Activated CD4-positive, CD25-positive, alpha-beta regulatory T cell treated with anti-CD3 and anti-CD28 coated beads, Interleukin-2, amount 50 U/mL, for 16 hours (primary cell): Measurements from ENCODE around the gene ALDH1A1.

Experiments
- DNase-seq: peaks from one replicate; pipeline ENCODE4 v3.0.0-alpha.2; 2020; ENCODE audit warnings: low read depth, low spot score

Gene ALDH1A1

GRCh38 chr9:72917892-72918509, 34.9 kb downstream of the ALDH1A1 start:
- DNase-seq = no peak

- DNase-seq = no peak
Observed at GRCh38 chr9:72915659-72916058, 37.2 kb downstream of the ALDH1A1 start.

- DNase-seq = no peak
Observed at GRCh38 chr9:72914750-72915149, 38.1 kb downstream of the ALDH1A1 start.

GRCh38 chr9:72913382-72914009, 39.4 kb downstream of the ALDH1A1 start:
- DNase-seq = no peak

- DNase-seq = no peak
Observed at GRCh38 chr9:72912476-72913381, 40.1 kb downstream of the ALDH1A1 start.

GRCh38 chr9:72911816-72912215, 41.0 kb downstream of the ALDH1A1 start:
- DNase-seq = no peak

- DNase-seq = no peak
Observed at GRCh38 chr9:72911247-72911775, 41.5 kb downstream of the ALDH1A1 start.

- DNase-seq = no peak
Observed at GRCh38 chr9:72909428-72909827, 43.4 kb downstream of the ALDH1A1 start.

GRCh38 chr9:72907421-72907820, 45.4 kb downstream of the ALDH1A1 start:
- no peak for DNase-seq

GRCh38 chr9:72906810-72907209, 46.0 kb downstream of the ALDH1A1 start:
- no peak for DNase-seq

GRCh38 chr9:72905514-72906480, 47.1 kb downstream of the ALDH1A1 start:
- DNase-seq = no peak

GRCh38 chr9:72904267-72905093, 48.4 kb downstream of the ALDH1A1 start:
- DNase-seq = no peak

- no peak for DNase-seq
Observed at GRCh38 chr9:72903103-72903502, 49.8 kb downstream of the ALDH1A1 start.

GRCh38 chr9:72902268-72902667, 50.6 kb downstream of the ALDH1A1 start:
- DNase-seq = no peak

- no peak for DNase-seq
Observed at GRCh38 chr9:72899734-72900477, 52.9 kb downstream of the ALDH1A1 start.

GRCh38 chr9:72898784-72899733, 53.8 kb downstream of the ALDH1A1 start:
- no peak for DNase-seq

GRCh38 chr9:72898360-72898759, 54.5 kb downstream of the ALDH1A1 start:
- no peak for DNase-seq

- no peak for DNase-seq
Observed at GRCh38 chr9:72897069-72897649, 55.7 kb downstream of the ALDH1A1 start.
